Stimulated activated CD4-positive, alpha-beta T cell treated with anti-CD3 and anti-CD28 coated beads, Interleukin-15, amount 100 ng/mL, for 24 hours (primary cell): ENCODE measurements around the gene NPIPB8.
"Not testable (repeated sequence)": the region's sequence is repeated elsewhere in the genome, so short reads cannot be mapped to it uniquely, and the experiment has no call there.

Experiments used
- DNase-seq: peaks from one replicate; pipeline ENCODE4 v3.0.0-alpha.2; 2020

NPIPB8 gene

DNA sequence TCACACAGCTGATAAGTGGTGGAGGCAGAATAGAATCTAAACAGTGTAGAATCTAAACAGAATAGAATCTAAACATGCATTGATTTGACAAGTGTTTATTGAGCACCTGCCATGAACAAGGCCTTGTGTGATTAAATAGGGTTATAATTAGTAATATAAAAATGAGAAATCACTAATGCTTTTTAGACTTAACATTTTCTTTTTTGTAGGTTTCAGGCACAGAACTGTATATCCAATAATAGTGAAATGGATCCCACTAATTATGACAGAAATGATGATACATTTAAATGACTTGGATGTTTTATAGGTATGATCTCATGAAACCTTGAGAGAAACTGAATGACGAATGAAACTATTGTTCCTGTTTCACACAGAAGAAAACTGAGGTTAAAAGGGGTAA, at the start of gene NPIPB8:
TSS of gene NPIPB8 (plus strand) at position 301 of the 400 bp plus-strand sequence. CDS start 296 bp downstream, outside the sequence.
- not testable (repeated sequence) for DNase-seq

GRCh38 chr16:28589069-28589468, 48.8 kb upstream of the NPIPB8 start:
- DNase-seq, result no peak

DNA sequence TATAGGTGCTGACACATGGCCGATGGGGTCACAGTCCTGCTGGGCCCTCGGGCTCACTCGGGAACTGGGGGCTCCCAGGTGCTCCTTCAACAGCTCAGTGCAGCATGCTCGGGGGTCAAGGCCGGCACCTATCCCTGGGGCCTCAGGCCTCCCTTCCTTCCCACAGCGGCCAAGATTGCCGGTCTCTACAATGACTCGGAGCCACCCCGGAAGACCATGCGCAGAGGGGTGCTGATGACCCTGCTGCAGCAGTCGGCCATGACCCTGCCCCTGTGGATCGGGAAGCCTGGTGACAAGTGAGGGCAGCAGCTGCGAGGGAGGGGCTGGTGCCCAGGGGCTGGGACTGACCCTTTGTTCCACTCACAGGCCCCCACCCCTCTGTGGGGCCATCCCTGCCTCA, 47.9 kb upstream of the NPIPB8 start:
- no peak for DNase-seq

GRCh38 chr16:28590384-28591340, 47.2 kb upstream of the NPIPB8 start:
- DNase-seq, result no peak

DNA sequence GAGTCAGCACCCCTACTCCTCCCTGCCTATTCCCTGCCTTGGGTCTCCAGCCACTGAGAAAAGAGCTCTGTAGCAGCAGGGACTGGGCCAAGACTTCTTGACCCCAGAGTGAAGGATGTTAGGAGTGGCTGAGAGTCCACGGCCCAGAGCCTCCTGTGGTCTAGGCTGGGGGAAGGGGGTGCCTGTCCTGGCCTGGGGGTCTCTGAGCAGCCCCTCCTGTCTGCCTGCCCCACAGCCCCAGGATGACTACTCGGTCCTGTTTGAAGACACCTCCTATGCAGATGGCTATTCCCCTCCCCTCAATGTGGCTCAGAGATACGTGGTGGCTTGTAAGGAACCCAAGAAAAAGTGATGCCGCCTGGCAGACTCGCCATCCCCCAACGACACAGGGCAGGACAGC, 46.5 kb upstream of the NPIPB8 start:
- no peak for DNase-seq

- DNase-seq, result no peak
These were observed 45.4 kb upstream of the NPIPB8 start for GRCh38 chr16:28592511-28592910.

DNA sequence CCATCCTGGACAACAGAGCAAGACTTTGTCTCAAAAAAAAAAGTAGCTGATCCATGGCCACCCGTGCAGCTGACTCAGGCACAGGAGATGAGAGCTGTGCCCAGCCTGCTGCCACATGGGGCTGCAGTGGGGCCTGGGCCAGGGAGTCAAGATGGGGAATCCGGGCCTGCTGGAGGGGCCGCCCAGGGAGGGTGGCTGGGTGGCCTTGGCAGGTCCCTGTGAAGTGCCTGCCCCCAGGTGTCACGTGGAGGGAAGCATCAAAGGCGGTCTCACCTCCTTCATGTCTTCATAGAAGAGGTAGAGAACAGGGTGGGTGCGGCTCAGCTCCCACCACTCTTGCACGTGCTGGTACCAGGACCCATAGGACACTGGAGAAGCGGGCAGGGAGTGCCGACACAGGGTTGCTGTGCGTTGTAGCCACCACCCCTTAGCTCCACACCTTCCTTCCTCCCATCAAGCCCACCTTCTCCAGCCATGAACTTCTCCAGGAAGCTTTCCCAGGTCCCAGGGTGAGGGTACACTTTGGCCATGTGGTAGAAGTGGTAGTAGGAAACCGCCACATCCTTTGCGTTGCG, 44.8 kb upstream of the NPIPB8 start:
- DNase-seq, result no peak

DNA sequence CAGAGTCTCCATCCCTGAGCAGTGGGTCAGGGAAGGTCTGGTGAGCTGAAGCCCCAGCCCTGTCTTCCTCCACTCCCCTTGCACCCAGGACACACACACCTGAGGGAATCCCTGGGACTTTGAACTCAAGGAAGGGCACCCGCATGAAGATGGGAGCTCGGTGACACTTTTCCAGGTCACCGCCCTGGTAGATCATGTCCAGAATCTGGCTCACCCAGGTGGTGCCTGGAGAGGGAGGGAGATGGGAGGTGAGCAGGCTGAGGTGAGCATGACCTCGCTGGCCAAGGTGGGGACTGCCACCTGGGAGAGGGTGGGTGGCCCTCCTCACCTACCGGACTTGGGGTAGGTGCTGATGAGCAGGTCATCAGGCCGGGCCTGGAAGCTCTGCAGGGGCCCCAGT, 42.4 kb upstream of the NPIPB8 start:
- DNase-seq, result not testable (repeated sequence)

DNA sequence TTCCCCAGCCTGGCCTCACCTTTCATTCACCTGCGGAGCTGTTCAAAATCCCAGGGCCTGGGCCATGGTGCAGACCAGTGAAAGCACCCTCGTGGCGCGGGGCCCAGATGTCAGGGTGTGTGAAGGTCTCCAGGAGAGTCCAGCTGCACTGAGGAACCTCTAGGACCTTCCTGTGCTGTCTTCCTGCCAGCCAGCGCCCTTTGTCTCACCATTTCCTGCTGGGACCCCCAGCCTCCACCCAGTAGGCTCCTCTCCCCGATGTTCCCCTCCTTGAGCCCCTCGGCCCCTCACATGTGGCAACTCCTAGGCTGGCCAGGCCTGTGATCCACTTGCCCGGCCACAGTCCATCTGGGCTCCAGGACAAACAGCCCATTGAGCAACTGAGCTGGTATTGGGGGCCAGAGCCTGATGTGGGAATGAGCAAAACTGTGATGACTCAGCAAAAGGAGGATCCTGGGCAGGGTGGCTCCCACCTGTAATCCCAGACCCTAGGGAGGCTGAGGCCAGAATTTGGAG, 41.7 kb upstream of the NPIPB8 start:
- no peak for DNase-seq

GRCh38 chr16:28596840-28597691, 40.8 kb upstream of the NPIPB8 start, which contains the start of gene SULT1A2:
SULT1A2 (minus strand) TSS chr16:28597050; CDS start chr16:28595930, 1,120 bp downstream.
- DNase-seq, result no peak

DNA sequence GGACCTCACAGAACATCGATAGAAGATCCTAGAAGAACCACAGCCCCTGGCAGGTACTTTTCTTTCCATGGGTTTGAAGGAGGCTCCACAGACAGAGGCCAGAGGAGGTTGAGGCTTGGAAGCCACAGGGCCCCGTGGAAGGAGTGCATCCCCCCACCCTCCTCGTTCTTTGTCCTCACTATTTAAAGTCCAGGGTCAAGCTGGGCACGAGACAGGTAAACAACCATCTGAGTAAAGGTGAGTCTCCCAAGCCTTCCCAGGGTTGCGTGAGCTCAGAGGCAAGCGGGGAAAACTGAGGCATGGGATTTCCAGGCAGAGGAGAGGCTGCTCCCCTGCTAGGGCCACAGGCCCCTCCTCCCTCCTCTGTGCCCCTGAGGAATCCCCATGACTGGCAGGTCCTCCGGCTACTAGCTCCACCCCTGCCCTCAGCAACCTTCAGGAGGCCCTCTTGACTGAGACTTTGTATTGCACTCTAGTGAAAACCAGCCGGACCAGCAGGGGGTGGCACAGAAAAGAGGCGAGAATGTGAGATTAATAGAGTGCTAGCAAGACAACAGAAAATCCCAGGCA, 40.1 kb upstream of the NPIPB8 start:
- DNase-seq, result no peak

DNA sequence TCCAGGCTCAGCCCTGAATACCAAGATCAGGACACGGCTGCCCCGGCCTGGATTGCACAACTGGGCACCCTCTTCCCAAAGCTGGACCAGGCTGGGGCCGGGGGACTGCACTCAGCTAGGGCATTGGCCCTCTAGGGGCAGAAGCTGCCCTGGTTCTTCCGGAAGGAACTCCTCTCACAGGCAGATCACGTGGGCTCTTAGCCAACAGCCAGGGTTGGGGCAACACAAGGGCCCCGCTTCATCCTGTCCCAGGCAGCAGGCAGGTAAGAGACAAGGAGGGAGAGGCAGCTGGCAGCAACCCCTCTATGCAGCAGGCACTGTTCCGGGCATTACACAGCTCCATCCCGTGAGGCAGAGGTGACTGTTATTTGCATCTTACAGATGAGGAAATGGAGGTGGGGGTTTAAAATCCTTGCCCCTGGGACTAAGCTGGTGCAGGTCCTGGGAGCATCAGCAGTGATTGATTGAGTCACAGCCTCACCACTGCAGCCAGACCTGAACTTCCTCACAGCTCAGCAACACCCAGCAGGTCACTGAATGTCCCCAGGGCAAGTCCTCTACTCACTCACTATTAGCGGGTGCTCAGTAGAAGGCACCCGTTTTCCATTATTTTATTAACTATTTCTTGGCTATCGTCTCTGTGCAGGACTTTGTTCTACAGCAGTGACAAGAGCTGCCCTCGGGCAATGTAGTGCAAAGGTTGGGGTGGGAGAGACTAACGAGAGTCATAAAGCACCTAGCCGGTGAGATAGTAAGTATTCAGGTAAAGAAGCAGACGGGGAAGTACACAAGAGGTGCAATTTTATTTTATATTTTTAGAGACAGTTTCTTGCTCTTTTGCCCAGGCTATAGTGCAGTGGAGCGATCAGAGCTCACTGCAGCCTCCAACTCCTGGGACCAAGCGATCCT, 38.2 kb upstream of the NPIPB8 start:
- not testable (repeated sequence) for DNase-seq

DNA sequence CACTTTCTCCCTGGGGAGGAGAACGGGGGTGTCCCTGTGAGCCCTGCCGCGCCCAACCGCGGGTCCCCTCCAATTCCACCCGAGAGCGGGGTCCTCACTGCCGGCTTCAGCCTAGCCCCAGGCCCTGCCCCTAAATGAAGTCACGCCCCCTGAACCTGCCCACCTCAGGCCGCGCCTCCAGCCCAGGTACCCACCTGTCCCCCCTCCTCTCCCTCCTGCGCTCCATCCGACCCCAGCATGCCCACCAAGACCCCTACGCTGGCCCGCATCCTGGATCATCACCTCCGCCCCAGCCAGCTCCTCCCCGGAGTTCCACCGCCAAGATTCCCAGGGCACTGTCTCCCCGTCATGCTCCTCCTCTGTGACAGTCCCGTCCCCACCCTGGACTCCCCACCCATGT, 36.9 kb upstream of the NPIPB8 start:
- DNase-seq, result not testable (repeated sequence)

DNA sequence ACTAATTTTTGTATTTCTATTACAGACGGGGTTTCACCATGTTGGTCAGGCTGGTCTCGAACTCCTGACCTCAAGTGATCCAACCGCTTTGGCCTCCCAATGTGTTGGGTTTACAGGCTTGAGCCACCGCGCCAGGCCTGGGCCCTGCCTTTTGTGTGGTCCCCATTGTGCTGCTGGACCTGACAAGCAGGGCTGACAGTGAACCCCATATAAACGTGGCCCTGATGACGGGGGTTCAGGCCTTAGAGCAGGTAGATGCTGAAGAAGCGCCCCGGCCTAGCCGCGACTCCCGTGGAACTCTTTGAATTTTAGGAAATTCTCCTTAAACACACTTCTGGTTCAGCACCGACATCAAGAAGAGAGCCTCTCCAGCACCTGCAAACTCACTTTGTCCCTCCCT, 36.3 kb upstream of the NPIPB8 start:
- DNase-seq, result not testable (repeated sequence)

DNA sequence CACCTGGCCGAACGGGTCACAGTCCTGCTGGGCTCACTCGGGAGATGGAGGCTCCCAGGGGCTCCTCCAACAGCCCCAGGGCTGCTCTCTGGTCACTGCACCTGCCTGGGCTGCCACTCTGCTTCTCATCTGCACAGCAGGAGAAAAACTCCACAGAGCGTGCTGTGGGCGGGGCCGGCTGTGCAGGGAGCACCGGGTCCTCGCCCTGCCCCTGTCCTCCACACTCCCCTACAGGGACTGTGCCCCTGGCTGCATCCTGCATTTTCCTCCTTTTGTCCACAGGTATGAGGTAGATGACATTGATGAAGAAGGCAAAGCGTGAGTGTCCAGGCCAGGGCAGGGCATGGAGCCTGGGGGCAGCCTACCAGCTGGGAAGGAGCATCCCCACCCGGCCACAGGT, 35.8 kb upstream of the NPIPB8 start:
- not testable (repeated sequence) for DNase-seq

DNA sequence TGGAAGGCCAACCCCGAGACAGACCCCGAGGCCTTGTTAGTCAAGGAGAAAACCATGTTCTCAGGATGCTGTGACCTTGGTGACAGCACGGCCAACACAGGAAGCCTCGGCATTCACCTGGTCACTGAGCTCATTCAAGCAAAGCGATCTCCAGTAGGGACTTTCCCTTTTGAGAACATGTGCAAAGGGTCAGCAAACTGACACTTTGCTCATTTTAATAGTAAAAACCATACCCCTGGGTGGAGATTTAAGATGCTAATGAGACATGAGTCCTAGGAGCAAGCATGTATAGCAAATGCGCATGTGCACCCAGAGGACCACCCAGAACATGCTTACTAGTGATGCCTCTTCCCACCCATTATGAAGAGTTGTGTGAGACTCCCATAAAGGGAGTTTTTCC, 35.3 kb upstream of the NPIPB8 start:
- no peak for DNase-seq

- DNase-seq, result no peak
These were observed 34.3 kb upstream of the NPIPB8 start for GRCh38 chr16:28603381-28604185.

DNA sequence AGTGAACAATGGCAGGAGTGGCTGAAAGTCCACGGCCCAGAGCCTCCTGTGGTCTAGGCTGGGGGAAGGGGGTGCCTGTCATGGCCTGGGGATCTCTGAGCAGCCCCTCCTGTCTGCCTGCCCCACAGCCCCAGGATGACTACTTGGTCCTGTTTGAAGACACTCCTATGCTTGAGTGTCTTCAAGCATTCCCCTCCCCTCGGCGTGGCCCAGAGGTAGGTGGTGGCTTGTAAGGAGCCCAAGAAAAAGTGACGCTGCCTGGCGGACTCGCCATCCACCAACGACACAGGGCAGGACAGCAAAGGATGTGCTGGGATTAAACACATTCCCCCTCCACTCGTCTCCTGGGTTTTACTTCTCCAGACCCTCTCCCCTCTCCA, 33.7 kb upstream of the NPIPB8 start:
- no peak for DNase-seq

DNA sequence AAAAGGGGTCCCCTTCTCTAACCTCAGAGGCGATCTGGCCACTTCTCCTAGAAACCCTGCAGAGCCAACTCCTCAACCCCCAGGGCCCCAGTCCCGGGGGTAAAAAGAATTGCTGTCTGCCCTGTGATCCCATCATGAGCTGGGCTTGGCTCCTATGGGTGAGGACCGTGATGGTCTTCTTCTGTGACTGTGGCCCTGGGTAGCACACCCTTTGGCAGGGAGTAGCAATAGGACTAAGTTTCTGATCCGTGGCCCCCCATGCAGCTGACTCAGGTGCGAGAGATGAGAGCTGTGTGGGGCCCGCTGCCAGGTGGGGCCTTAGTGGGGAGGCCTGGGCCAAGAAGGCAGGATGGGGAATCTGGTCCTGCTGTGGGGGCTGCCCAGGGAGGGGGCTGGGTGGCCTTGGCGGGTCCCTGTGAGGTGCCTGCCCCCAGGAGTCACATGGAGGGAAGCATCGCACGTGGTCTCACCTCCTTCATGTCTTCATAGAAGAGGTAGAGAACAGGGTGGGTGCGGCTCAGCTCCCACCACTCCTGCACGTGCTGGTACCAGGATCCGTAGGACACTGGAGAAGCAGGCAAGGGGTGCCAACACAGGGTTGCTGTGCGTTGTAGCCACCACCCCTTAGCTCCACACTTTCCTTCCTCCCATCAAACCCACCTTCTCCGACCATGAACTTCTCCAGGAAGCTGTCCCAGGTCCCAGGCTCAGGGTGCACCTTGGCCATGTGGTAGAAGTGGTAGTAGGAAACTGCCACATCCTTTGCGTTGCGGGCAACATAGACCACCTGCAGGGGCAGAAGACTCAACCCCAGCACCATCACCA, 31.4 kb upstream of the NPIPB8 start:
- DNase-seq, result no peak
